ENCODE measurements around the gene NACA. TPM values are rescaled to one million over a fixed set of nuclear protein-coding genes. Genes with fewer than 3 reads are reported as not detected.
"Not testable (repeated sequence)": the region's sequence is repeated elsewhere in the genome, so short reads cannot be mapped to it uniquely, and the experiment has no call there.

Gene NACA
- total RNA-seq, 1 experiment from 2014 or later = 1,297 TPM

GRCh38 chr12:56724701-56724971, 463 bp downstream of the NACA start:
- no peak for DNase-seq (ENCODE audit: low read depth)

GRCh38 chr12:56723889-56724700, 1.0 kb downstream of the NACA start:
- peak; percentile 77 for DNase-seq (ENCODE audit: low read depth)

GRCh38 chr12:56723352-56723751, 1.7 kb downstream of the NACA start:
- DNase-seq (ENCODE audit: low read depth) = peak; percentile 82

- DNase-seq (ENCODE audit: low read depth) = no peak
These were observed 2.3 kb downstream of the NACA start for GRCh38 chr12:56722832-56723231.

- peak; percentile 38 for DNase-seq (ENCODE audit: low read depth)
These were observed 3.4 kb downstream of the NACA start for GRCh38 chr12:56721721-56722120.

GRCh38 chr12:56721216-56721615, 3.9 kb downstream of the NACA start:
- no peak for DNase-seq (ENCODE audit: low read depth)

GRCh38 chr12:56720731-56721151, 4.4 kb downstream of the NACA start:
- no peak for DNase-seq (ENCODE audit: low read depth)

- DNase-seq (ENCODE audit: low read depth) = no peak
These were observed 6.0 kb downstream of the NACA start for GRCh38 chr12:56719056-56719455.

GRCh38 chr12:56718636-56719035, 6.5 kb downstream of the NACA start:
- no peak for DNase-seq (ENCODE audit: low read depth)

GRCh38 chr12:56718149-56718548, 7.0 kb downstream of the NACA start:
- DNase-seq (ENCODE audit: low read depth) = no peak

- DNase-seq (ENCODE audit: low read depth) = no peak
These were observed 7.9 kb downstream of the NACA start for GRCh38 chr12:56716933-56717880.

GRCh38 chr12:56716458-56716857, 8.6 kb downstream of the NACA start:
- no peak for DNase-seq (ENCODE audit: low read depth)

- DNase-seq (ENCODE audit: low read depth) = no peak
These were observed 9.3 kb downstream of the NACA start for GRCh38 chr12:56715798-56716197.

- no peak for DNase-seq (ENCODE audit: low read depth)
These were observed 10.6 kb downstream of the NACA start for GRCh38 chr12:56714431-56714929.

- no peak for DNase-seq (ENCODE audit: low read depth)
These were observed 11.8 kb downstream of the NACA start for GRCh38 chr12:56713345-56713744.

GRCh38 chr12:56709759-56710376, 15.2 kb downstream of the NACA start:
- no peak for DNase-seq (ENCODE audit: low read depth)

GRCh38 chr12:56704522-56704921, 20.6 kb downstream of the NACA start:
- DNase-seq (ENCODE audit: low read depth) = not testable (repeated sequence)

GRCh38 chr12:56699020-56699661, 26.0 kb downstream of the NACA start:
- DNase-seq (ENCODE audit: low read depth) = no peak

- DNase-seq (ENCODE audit: low read depth) = peak; percentile 74
These were observed 29.6 kb downstream of the NACA start for GRCh38 chr12:56695327-56696101.

- no peak for DNase-seq (ENCODE audit: low read depth)
These were observed 30.9 kb downstream of the NACA start for GRCh38 chr12:56694161-56694560.

- DNase-seq (ENCODE audit: low read depth) = no peak
These were observed 36.3 kb downstream of the NACA start for GRCh38 chr12:56688846-56689109.
